PFSK-1 (cell line): ENCODE data around the gene TEX14. TPM values are rescaled to one million over a fixed set of nuclear protein-coding genes. Genes with fewer than 3 reads are reported as not detected.

Experiments used
- FOXP2 ChIP-seq: optimal IDR thresholded peaks from 2 replicates; pipeline ENCODE3; 2011; ENCODE audit warnings: borderline replicate concordance, control low read depth, inconsistent platforms; ENCODE audit not compliant: insufficient read depth; ENCODE audit errors: extremely low read length, extremely low read depth
- POLR2AphosphoS5 ChIP-seq: IDR thresholded peaks from 2 replicates; pipeline ENCODE4 v1.6.1; 2012; ENCODE audit warnings: low read depth, mild to moderate bottlenecking, control low read depth, low read length, moderate library complexity
- SIN3A ChIP-seq: IDR thresholded peaks from 2 replicates; pipeline ENCODE4 v1.6.1; 2012; ENCODE audit warnings: mild to moderate bottlenecking, low read length, moderate library complexity, borderline replicate concordance; ENCODE audit not compliant: insufficient read depth
- TAF1 ChIP-seq: IDR thresholded peaks from 2 replicates; pipeline ENCODE4 v1.6.1; 2012; ENCODE audit warnings: low read length, control low read depth, borderline replicate concordance; ENCODE audit not compliant: insufficient read depth
- polyA plus RNA-seq: library from polyadenylated mRNA; unstranded; fragments of >200 nt; gene quantifications from one replicate; pipeline ENCODE4 v1.2.1, GENCODE V29; 2012; ENCODE audit warnings: low read depth, missing spikeins; ENCODE audit not compliant: insufficient read length
- TF ChIP-seq, protein P1 (sequence below), 2 experiments: IDR thresholded peaks; 2 replicates each; pipeline versions ENCODE4 v1.6.1 to v1.8.0; 2011 to 2012; ENCODE audit warnings: low read depth in 2 of 2, low read length in 2 of 2, control low read depth in 1 of 2, inconsistent platforms in 1 of 2, mild to moderate bottlenecking in 1 of 2, moderate library complexity in 1 of 2; ENCODE audit not compliant: insufficient read depth in 1 of 2

The TEX14 gene, protein sequence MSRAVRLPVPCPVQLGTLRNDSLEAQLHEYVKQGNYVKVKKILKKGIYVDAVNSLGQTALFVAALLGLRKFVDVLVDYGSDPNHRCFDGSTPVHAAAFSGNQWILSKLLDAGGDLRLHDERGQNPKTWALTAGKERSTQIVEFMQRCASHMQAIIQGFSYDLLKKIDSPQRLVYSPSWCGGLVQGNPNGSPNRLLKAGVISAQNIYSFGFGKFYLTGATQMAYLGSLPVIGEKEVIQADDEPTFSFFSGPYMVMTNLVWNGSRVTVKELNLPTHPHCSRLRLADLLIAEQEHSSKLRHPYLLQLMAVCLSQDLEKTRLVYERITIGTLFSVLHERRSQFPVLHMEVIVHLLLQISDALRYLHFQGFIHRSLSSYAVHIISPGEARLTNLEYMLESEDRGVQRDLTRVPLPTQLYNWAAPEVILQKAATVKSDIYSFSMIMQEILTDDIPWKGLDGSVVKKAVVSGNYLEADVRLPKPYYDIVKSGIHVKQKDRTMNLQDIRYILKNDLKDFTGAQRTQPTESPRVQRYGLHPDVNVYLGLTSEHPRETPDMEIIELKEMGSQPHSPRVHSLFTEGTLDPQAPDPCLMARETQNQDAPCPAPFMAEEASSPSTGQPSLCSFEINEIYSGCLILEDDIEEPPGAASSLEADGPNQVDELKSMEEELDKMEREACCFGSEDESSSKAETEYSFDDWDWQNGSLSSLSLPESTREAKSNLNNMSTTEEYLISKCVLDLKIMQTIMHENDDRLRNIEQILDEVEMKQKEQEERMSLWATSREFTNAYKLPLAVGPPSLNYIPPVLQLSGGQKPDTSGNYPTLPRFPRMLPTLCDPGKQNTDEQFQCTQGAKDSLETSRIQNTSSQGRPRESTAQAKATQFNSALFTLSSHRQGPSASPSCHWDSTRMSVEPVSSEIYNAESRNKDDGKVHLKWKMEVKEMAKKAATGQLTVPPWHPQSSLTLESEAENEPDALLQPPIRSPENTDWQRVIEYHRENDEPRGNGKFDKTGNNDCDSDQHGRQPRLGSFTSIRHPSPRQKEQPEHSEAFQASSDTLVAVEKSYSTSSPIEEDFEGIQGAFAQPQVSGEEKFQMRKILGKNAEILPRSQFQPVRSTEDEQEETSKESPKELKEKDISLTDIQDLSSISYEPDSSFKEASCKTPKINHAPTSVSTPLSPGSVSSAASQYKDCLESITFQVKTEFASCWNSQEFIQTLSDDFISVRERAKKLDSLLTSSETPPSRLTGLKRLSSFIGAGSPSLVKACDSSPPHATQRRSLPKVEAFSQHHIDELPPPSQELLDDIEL (N-terminal part only)
- polyA plus RNA-seq = not detected

DNA sequence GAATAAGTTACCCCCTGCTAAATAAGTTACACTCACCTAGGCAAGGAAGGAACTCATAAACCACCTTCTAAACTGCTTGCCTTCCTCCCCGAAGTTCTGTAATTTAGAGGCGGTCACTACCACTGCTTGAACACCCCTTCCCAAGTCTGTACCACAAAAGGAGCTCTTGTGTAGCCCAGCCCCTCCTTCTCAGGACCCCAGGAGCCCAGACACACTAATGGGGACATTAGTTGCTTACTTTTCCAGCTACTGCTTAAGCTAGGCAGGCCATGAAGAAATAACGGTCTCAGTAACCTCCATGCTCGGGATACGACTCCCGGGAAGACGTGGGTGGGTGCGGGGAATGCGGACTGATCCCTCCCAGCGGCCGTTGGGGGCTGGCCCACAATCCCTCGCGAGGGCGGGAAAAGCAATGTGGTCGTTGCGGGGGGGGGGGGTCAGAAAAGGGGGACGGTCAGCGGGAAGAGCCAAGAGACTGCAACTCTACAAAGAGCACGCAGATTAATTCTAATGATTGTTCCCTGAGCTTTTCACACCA lies at the start of gene TEX14:
TEX14 (minus strand) TSS at position 345 of the 538 bp plus-strand sequence. CDS start 40,044 bp downstream, outside the sequence.
- TF ChIP-seq SIN3A = no peak

DNA sequence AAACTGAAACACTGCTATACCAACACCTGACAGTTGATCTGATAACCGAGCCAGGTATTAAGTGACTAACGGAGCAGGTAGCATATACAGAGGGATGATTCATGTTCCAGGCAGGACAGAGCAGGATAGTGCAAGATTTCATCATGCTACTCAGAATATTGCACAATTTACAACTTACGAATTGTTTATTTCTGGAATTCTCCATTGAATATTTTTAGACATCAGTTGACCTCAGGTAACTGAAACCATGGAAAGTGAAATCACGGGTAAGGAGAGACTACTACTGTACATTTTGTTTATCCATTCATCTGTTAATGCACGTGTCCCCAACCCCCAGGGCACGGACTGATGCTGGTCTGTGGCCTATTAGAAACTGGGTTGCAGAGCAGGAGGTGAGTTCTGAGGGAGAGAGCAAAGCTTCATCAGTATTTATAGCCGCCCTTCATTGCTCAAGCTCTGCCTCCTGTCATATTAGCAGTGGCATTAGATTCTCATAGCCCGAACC lies 49.3 kb upstream of the TEX14 start:
- TF ChIP-seq, protein P1, sequence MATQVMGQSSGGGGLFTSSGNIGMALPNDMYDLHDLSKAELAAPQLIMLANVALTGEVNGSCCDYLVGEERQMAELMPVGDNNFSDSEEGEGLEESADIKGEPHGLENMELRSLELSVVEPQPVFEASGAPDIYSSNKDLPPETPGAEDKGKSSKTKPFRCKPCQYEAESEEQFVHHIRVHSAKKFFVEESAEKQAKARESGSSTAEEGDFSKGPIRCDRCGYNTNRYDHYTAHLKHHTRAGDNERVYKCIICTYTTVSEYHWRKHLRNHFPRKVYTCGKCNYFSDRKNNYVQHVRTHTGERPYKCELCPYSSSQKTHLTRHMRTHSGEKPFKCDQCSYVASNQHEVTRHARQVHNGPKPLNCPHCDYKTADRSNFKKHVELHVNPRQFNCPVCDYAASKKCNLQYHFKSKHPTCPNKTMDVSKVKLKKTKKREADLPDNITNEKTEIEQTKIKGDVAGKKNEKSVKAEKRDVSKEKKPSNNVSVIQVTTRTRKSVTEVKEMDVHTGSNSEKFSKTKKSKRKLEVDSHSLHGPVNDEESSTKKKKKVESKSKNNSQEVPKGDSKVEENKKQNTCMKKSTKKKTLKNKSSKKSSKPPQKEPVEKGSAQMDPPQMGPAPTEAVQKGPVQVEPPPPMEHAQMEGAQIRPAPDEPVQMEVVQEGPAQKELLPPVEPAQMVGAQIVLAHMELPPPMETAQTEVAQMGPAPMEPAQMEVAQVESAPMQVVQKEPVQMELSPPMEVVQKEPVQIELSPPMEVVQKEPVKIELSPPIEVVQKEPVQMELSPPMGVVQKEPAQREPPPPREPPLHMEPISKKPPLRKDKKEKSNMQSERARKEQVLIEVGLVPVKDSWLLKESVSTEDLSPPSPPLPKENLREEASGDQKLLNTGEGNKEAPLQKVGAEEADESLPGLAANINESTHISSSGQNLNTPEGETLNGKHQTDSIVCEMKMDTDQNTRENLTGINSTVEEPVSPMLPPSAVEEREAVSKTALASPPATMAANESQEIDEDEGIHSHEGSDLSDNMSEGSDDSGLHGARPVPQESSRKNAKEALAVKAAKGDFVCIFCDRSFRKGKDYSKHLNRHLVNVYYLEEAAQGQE (IDR thresholded peaks at IDR 0.05; ENCODE audit: insufficient read depth in 1 of 2, low read depth in 2 of 2, low read length in 2 of 2) = no peak
- TF ChIP-seq TAF1 (no peak), SIN3A (no peak), FOXP2 (no peak), POLR2AphosphoS5 (no peak)

DNA sequence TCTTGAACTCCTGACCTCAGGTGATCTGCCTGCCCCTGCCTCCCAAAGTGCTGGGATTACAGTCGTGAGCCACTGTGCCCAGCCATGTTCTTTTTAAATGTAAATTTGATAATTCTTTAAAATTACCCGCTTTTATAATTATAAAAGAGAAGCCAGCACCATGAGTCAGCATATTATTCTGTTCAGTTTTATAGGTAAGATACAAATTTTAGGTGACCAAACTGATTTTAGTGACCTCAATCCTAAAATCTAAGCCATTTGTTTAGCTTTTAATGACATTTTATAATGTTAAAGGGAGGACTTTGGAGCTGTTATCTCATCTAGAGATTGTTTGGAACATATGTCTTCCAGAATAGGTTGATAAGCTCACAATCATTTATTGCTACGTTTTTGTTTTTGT lies 43.0 kb upstream of the TEX14 start:
- no peak for TF ChIP-seq SIN3A
- no peak for TF ChIP-seq TAF1
- TF ChIP-seq POLR2AphosphoS5 = no peak
- TF ChIP-seq, protein P1 (IDR thresholded peaks at IDR 0.05; ENCODE audit: insufficient read depth in 1 of 2, low read depth in 2 of 2, low read length in 2 of 2) = no peak
- no peak for TF ChIP-seq FOXP2

DNA sequence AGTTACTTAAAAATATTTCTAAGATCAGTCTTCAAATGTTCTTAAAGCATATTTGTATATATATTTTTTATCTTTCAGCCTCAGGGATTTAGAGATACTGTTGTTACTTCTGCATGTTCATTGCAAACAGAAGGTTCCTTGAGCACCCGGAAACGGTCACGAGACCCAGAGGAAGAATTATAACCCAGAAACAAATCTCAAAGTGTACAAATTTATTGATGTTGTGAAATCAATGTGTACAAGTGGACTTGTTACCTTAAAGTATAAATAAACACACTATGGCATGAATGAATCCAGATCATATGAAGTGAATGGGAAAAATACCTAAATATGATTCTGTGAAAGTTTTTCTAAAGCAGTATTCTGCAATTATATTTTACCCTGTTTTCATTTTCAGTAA lies 42.2 kb upstream of the TEX14 start:
- TF ChIP-seq POLR2AphosphoS5 (no peak), FOXP2 (no peak), TAF1 (no peak), SIN3A (no peak)
- TF ChIP-seq, protein P1 (IDR thresholded peaks at IDR 0.05; ENCODE audit: insufficient read depth in 1 of 2, low read depth in 2 of 2, low read length in 2 of 2) = no peak

DNA sequence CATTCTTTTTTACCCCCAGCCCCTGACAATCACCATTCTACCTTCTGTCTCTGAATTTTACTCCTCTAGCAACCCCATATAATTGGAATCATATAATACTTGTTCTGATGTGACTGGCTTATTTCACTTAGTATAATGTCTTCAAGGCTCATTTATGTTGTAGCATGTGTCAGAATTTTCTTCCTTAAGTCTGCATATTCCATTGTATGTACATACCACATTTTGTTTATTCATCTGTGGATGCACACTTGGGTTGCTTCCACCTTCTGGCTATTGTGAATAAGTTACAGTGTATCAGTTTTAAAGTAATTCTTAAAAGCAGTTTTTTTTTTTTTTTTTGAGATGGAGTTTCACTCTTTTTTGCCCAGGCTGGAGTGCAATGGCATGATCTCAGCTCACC lies 39.1 kb upstream of the TEX14 start:
- TF ChIP-seq, protein P1 (IDR thresholded peaks at IDR 0.05; ENCODE audit: insufficient read depth in 1 of 2, low read depth in 2 of 2, low read length in 2 of 2) = no peak
